SK-N-SH (cell line): ENCODE data around the gene CDH19. TPM values are rescaled to one million over a fixed set of nuclear protein-coding genes. Genes with fewer than 3 reads are reported as not detected.

Source experiments
- CTCF ChIA-PET: fragments of 300-600, 350-600 bp; formaldehyde crosslinking; extraction: SDS; loops from one replicate; lab custom pipeline; 2021; lab: Yijun Ruan, JAX
- POLR2A ChIA-PET: fragments of 350-600 bp; sonication (Branson Sonifier 250); formaldehyde crosslinking; extraction: SDS; loops from one replicate; lab custom pipeline; 2020; ENCODE audit warnings: antibody characterized with exemption, inconsistent platforms; lab: Yijun Ruan, JAX
- DNase-seq: peaks from one replicate; pipeline ENCODE4 v3.0.0; 2012
- H2AFZ ChIP-seq: fragments of 200-600 bp; sonication (generic); 2 replicates; pipeline ENCODE4 v1.8.1; 2016; ENCODE audit warnings: antibody characterized with exemption, mild to moderate bottlenecking, low read depth
- H3F3A ChIP-seq: fragments of 200-600 bp; sonication (generic); replicated peaks from 2 replicates; pipeline ENCODE3; 2016; ENCODE audit warnings: antibody characterized with exemption, mild to moderate bottlenecking; ENCODE audit not compliant: insufficient read depth
- H3K27ac ChIP-seq, 2 experiments: fragments of 200-500 bp in 1 of 2; fragments of 200-600 bp in 1 of 2; sonication (Bioruptor generic) in 1 of 2; sonication (generic), shearing (Covaris generic) in 1 of 2; 2 replicates each; pipeline versions ENCODE4 v1.5.1 to v1.6.1; 2014 to 2016; ENCODE audit warnings: low read depth in 2 of 2, inconsistent platforms in 1 of 2, low read length in 1 of 2, mild to moderate bottlenecking in 1 of 2, mixed read lengths in 1 of 2
- H3K27me3 ChIP-seq: fragments of 200-600 bp; sonication (generic), shearing (Covaris generic); 2 replicates; pipeline ENCODE4 v1.6.1; 2016; ENCODE audit warnings: mixed run types; ENCODE audit not compliant: insufficient read depth
- H3K36me3 ChIP-seq, 2 experiments: fragments of 200-500 bp in 1 of 2; fragments of 200-600 bp in 1 of 2; sonication (Bioruptor generic) in 1 of 2; sonication (generic) in 1 of 2; replicated peaks in 1 of 2; 2 replicates each; pipeline versions ENCODE3 to v1.5.1; 2014 to 2016; ENCODE audit warnings: low read length in 1 of 2, mild to moderate bottlenecking in 1 of 2; ENCODE audit not compliant: insufficient read depth in 2 of 2, control insufficient read depth in 1 of 2
- H3K4me1 ChIP-seq, 2 experiments: fragments of 200-500 bp in 1 of 2; fragments of 200-600 bp in 1 of 2; sonication (Bioruptor generic) in 1 of 2; sonication (generic), shearing (Covaris generic) in 1 of 2; 2 replicates each; pipeline versions ENCODE4 v1.5.1 to v1.6.1; 2014 to 2016; ENCODE audit warnings: low read depth in 1 of 2, low read length in 1 of 2, mixed run types in 1 of 2; ENCODE audit not compliant: insufficient read depth in 2 of 2, control insufficient read depth in 1 of 2
- H3K4me2 ChIP-seq: fragments of 200-600 bp; sonication (generic), shearing (Covaris generic); 2 replicates; pipeline ENCODE4 v1.6.1; 2017; ENCODE audit warnings: mixed run types
- H3K4me3 ChIP-seq, 2 experiments: fragments of 200-500 bp in 1 of 2; fragments of 200-600 bp in 1 of 2; sonication (Bioruptor generic) in 1 of 2; sonication (generic), shearing (Covaris generic) in 1 of 2; 2 replicates each; pipeline versions ENCODE4 v1.5.1 to v1.8.1; 2014 to 2016; ENCODE audit warnings: low read depth in 2 of 2, inconsistent platforms in 1 of 2, low read length in 1 of 2, mild to moderate bottlenecking in 1 of 2, mixed read lengths in 1 of 2, moderate library complexity in 1 of 2
- H3K79me2 ChIP-seq: fragments of 200-600 bp; sonication (generic); 2 replicates; pipeline ENCODE4 v1.8.1; 2017; ENCODE audit warnings: mild to moderate bottlenecking; ENCODE audit not compliant: insufficient read depth
- H3K9ac ChIP-seq: fragments of 200-600 bp; sonication (generic); 2 replicates; pipeline ENCODE4 v1.6.1; 2017; ENCODE audit warnings: mixed run types
- H3K9me2 ChIP-seq: fragments of 200-600 bp; sonication (generic); 2 replicates; pipeline ENCODE4 v1.6.1; 2017; ENCODE audit warnings: mixed run types
- H3K9me3 ChIP-seq: fragments of 200-600 bp; sonication (generic); 2 replicates; pipeline ENCODE4 v1.6.1; 2017; ENCODE audit warnings: mixed run types, mild to moderate bottlenecking, moderate library complexity
- H4K20me1 ChIP-seq: fragments of 200-600 bp; sonication (generic); 2 replicates; pipeline ENCODE4 v1.6.1; 2017; ENCODE audit warnings: mild to moderate bottlenecking, mixed run types; ENCODE audit not compliant: insufficient read depth
- ELF1 ChIP-seq: IDR thresholded peaks from 2 replicates; pipeline ENCODE4 v1.4.0; 2012
- GATA2 ChIP-seq: sonication (generic); formaldehyde crosslinking; IDR thresholded peaks from 2 replicates; pipeline ENCODE4 v1.5.0; 2020; ENCODE audit warnings: mild to moderate bottlenecking, missing genetic modification reagents
- JUND ChIP-seq: IDR thresholded peaks from 2 replicates; pipeline ENCODE4 v1.4.0; 2012
- MAX ChIP-seq: IDR thresholded peaks from 2 replicates; pipeline ENCODE4 v1.4.0; 2012; ENCODE audit warnings: low read depth
- MEF2A ChIP-seq: IDR thresholded peaks from 2 replicates; pipeline ENCODE4 v1.4.0; 2012; ENCODE audit warnings: low read depth, borderline replicate concordance
- MXI1 ChIP-seq: IDR thresholded peaks from 2 replicates; pipeline ENCODE4 v1.6.1; 2012; ENCODE audit warnings: mild to moderate bottlenecking, low read depth, low read length, improper control_type of control experiment
- PBX3 ChIP-seq: IDR thresholded peaks from 2 replicates; pipeline ENCODE4; 2012
- RAD21 ChIP-seq: IDR thresholded peaks from 2 replicates; pipeline ENCODE4 v1.6.1; 2012; ENCODE audit warnings: mild to moderate bottlenecking, low read length
- RFX5 ChIP-seq: IDR thresholded peaks from 2 replicates; pipeline ENCODE4 v1.6.1; 2012; ENCODE audit warnings: mild to moderate bottlenecking, improper control_type of control experiment, low read length
- RXRA ChIP-seq: IDR thresholded peaks from 2 replicates; pipeline ENCODE4 v1.4.0; 2012; ENCODE audit warnings: low read depth, mild to moderate bottlenecking, borderline replicate concordance
- TEAD4 ChIP-seq: IDR thresholded peaks from 2 replicates; pipeline ENCODE4 v1.4.0; 2012; ENCODE audit warnings: mild to moderate bottlenecking, borderline replicate concordance; ENCODE audit not compliant: insufficient read depth
- WGBS: methylation state at CpG from one replicate; pipeline ENCODE4 v1.1.6; 2017; ENCODE audit warnings: low lambda C conversion rate; 5-methylcytosine and 5-hydroxymethylcytosine counted together
- polyA plus RNA-seq, 3 experiments: library from polyadenylated mRNA; depleted of rRNA; stranded (reverse); fragments of >200 nt; gene quantifications; 2 replicates each; pipeline ENCODE4 v1.2.3, GENCODE V29; 2012
- TF ChIP-seq, protein P1 (sequence below): fragments of 150-350 bp; IDR thresholded peaks from 2 replicates; pipeline ENCODE4 v1.6.1; 2017; ENCODE audit warnings: antibody characterized with exemption, low read length, low read depth, borderline replicate concordance

The CDH19 gene
- polyA plus RNA-seq, 1 of the 3 experiments (the other 2 are of a cell fraction): not detected

GRCh38 chr18:66640431-66640830, 36.5 kb upstream of the CDH19 start:
- Histone ChIP-seq H4K20me1 (no peaks in the 10 kb centered on the region), H3K27ac (no peak overlapping the region), H3F3A (no peaks in the 10 kb centered on the region), H3K4me3 (no peak overlapping the region), H3K4me2 (no peak overlapping the region), H3K9me3 (no peaks in the 10 kb centered on the region; the same call in 1 of the 2 replicates), H3K36me3 (no peaks in the 10 kb centered on the region), H3K4me1 (no peaks in the 10 kb centered on the region), H2AFZ (no peak overlapping the region), H3K79me2 (no peaks in the 10 kb centered on the region), H3K9ac (no peak overlapping the region), H3K9me2 (no peaks in the 10 kb centered on the region), H3K27me3 (no peaks in the 10 kb centered on the region)
- no peak for DNase-seq
- 28% methylated on average over 4 of the region's 4 CpGs for WGBS
- TF ChIP-seq MXI1: no peak
- no peak for TF ChIP-seq MEF2A
- no peak for TF ChIP-seq JUND
- ChIA-PET CTCF (no interaction called here), POLR2A (no interaction called here)

GRCh38 chr18:66638856-66639629, 35.2 kb upstream of the CDH19 start:
- Histone ChIP-seq H3K9me3 (no peaks in the 10 kb centered on the region; the same call in 1 of the 2 replicates), H2AFZ (no peak overlapping the region), H3K9ac (no peak overlapping the region), H3K36me3 (no peaks in the 10 kb centered on the region), H3K27me3 (no peaks in the 10 kb centered on the region), H3K4me1 (no peaks in the 10 kb centered on the region), H3K79me2 (no peaks in the 10 kb centered on the region), H3K4me3 (no peak overlapping the region), H3K27ac (no peak overlapping the region), H4K20me1 (no peaks in the 10 kb centered on the region), H3K9me2 (no peaks in the 10 kb centered on the region), H3K4me2 (no peak overlapping the region), H3F3A (no peaks in the 10 kb centered on the region)
- 39% methylated on average over 5 of the region's 5 CpGs for WGBS
- no peak for DNase-seq
- ChIA-PET POLR2A (no interaction called here), CTCF (interaction anchor here (1.0 kb wide), 1 partner anchor 27 kb away, joined by 3 read pairs; no protein-coding TSS in a partner anchor)
- TF ChIP-seq TEAD4 (no peak), MAX (no peak), MXI1 (no peak), ELF1 (no peak), RFX5 (no peak)
- TF ChIP-seq, protein P1, sequence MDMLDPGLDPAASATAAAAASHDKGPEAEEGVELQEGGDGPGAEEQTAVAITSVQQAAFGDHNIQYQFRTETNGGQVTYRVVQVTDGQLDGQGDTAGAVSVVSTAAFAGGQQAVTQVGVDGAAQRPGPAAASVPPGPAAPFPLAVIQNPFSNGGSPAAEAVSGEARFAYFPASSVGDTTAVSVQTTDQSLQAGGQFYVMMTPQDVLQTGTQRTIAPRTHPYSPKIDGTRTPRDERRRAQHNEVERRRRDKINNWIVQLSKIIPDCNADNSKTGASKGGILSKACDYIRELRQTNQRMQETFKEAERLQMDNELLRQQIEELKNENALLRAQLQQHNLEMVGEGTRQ: no peak

DNA sequence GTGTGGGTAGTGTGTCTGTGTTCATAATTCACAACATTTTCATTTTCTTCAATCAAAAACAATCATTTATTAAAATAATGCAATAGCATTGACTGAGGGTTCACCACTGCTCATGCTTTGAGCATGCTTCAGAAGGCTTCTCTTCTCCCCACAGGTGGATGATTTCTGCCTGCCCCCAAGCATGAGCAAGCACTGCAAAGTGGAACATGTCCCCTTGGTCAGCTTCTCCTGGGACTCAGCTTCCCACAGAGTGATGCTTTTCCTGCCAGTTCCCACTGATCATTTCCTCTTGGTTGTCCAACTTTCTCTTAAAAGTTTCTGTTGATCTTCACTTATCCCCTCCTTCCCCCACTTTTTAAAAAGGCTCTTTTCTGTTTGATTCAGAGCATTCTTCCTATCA, 31.5 kb upstream of the CDH19 start:
- H3K27me3 ChIP-seq: no peaks in the 10 kb centered on the region
- H2AFZ ChIP-seq: no peak overlapping the region
- H4K20me1 ChIP-seq: no peaks in the 10 kb centered on the region
- no peaks in the 10 kb centered on the region for H3F3A ChIP-seq
- no peaks in the 10 kb centered on the region; the same call in 1 of the 2 replicates for H3K9me3 ChIP-seq
- no peak overlapping the region for H3K27ac ChIP-seq
- no peaks in the 10 kb centered on the region for H3K4me1 ChIP-seq
- ChIA-PET POLR2A (no interaction called here), CTCF (no interaction called here)
- DNase-seq: no peak
- no peaks in the 10 kb centered on the region for H3K9me2 ChIP-seq
- H3K4me3 ChIP-seq: no peak overlapping the region
- TF ChIP-seq ELF1 (no peak), PBX3 (no peak), GATA2 (CRISPR knock-in tag) (no peak), RAD21 (no peak), MXI1 (no peak), RXRA (no peak)
- no peaks in the 10 kb centered on the region for H3K36me3 ChIP-seq
- H3K79me2 ChIP-seq: no peaks in the 10 kb centered on the region
- H3K9ac ChIP-seq: no peak overlapping the region
- no peak overlapping the region for H3K4me2 ChIP-seq
